HG02885 (cell line): ENCODE results near the gene LCN1.

ENCODE experiments used
- ATAC-seq: cut with Tn5 transposase; IDR thresholded peaks from one replicate; pipeline ENCODE4 v1.9.1; 2021; ENCODE audit warnings: mild to moderate bottlenecking; ENCODE audit not compliant: unreplicated experiment, poor library complexity

Gene LCN1

DNA sequence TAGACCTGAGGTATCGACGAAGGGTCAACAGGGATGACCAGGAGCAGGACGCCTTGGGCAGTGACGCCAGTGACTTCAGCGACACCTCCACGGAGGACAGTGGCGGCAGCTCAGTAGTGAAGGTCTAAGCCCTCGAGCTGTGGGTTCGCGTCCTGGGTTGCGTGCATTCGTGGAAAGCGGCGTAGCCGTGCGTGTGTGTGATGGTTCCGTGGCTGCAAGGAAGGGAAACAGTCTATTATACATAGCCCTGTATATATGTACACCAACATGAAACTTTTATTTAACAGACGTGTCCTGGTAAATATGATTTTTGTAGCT lies 33.3 kb upstream of the LCN1 start:
- no peak for ATAC-seq

DNA sequence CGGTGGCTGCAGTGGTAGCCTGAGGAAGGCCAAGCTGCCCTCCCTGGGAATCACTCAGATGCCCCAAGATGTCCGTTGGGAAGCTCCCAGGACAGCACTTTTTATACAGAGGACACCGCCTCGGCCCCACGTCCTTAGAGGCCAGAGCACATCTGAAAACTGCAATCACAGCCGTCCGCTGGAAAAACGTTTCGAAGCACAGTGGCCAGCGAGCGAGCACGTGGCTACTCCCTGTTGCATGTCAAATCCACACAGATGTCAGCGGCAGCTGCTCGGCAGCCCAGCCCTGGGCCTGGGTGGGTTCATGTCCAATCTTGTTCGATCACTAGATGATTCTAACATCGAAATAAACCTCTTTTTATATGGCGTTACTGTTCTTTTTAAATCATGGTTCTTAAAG lies 32.7 kb upstream of the LCN1 start:
- no peak for ATAC-seq

DNA sequence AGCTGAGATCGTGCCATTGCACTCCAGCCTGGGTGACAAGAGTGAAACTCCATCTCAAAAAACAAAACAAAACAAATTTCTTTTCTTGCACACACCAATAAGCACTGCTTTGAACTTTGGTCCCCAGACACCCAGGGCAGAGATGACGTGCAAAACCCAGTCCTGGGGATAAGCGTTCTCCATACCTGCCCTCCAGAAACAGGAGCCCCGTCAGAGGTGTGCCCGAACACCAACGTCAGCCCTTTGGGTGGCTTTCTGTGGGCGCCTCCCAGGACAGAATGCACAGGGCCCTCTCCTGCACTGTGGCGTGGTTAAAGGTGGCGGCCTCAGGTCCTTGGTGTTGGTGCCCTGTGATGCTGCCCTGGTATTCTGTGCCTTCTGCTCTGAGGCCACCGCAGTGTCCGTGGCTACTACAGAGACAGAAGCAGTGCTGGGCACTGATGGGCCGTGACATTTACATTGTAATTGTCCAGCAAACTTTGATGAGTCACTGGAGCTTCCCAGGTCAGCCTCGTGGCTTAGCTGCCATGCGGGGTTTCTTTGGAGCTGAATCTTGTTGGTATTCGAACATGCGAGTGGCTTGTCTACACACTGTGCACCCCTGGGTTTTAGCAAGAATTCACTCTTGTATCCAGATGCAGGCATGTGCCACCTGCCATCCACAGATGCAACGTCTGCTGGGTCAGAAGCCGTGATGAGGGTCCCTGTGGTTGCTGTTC lies 31.9 kb upstream of the LCN1 start:
- no peak for ATAC-seq

DNA sequence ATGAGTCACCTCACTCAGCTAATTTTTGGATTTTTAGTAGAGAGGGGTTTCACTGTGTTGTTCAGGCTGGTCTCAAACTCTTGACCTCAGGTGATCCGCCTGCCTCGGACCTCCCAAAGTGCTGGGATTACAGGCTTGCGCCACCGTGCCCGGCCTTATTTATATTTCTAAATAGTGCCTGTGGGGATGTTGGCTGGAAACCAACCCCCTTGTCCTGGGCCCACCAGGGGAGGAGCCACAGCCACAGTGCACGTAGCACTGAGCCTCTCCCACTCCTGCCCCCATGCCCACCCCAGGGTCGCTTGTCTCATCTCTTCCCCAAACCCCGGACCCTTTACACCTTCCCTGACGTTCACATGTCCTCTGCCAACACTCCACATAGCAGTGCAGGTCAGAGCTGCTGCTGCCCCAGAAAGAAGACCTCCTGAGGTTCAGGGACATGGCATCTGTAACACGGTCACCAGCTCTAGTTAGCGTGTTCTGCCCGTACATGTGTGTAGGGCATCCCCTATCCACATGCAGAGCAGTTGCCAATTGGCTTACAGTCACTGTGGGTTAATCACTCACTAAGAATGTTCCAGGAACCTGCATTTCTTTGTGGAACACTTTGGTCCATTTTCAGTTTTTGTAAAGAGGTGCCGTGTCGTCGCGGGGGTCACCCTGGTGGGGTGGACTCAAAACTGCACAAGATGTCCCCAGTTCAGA lies 30.9 kb upstream of the LCN1 start:
- ATAC-seq, result no peak

- no peak for ATAC-seq
Observed at GRCh38 chr9:135490980-135491464, 30.2 kb upstream of the LCN1 start.

DNA sequence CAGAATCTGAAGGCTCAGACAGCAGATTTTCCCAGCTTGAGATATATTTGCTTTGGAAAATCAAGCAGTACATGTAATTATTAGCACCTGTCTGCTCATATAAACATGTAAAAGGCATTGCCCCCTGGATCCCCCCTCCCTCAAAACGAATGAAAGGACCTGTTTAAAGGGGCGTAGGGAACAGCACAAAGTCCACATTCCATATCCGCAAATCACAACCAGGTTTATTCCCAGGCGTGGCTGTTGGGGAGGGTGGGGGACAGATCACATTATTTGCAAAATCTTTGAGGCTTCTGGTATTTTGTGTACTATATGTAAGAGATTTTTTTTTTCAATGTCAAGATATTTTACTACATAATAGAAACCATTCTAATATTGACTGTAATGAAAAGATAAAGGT lies 29.5 kb upstream of the LCN1 start:
- ATAC-seq, result no peak

- no peak for ATAC-seq
Observed at GRCh38 chr9:135492886-135493669, 28.2 kb upstream of the LCN1 start.

GRCh38 chr9:135494791-135495559 lies 26.3 kb upstream of the LCN1 start:
- ATAC-seq, result no peak

DNA sequence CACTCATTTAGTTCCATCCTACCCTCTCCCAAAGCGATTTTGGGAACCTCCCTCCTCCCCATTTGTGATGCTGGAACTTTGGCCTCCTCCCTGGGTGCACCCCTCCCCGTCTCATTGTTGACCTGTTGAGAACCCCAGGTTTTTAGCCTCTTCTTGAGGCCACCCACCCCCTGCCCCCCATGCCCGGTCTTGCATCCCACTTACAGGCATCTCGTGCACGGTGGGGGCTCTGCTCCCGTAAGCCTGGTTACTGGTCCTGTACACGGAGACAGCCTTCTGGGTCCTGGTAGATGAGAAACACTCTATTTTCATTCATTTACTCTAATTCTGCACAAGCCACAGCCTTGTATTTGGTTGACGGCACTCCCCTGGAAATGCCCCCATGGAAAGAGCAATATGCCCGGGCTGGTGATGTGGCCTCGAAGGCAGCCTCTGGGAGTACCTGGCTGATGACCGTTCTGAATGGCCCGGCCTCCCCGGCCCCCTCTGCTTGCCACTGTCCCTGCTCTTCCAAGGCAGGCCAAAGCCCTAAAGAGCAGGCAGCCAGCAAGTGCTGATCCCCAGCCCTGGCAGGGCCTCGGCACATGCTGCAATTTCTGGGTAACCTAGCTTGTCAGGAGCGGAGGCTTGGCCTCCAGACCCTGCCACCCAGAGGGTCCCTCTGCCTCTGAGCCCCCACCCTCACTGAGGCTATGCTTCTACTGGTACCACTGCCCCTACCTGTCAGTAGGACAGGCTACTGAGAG lies 22.7 kb upstream of the LCN1 start:
- no peak for ATAC-seq

DNA sequence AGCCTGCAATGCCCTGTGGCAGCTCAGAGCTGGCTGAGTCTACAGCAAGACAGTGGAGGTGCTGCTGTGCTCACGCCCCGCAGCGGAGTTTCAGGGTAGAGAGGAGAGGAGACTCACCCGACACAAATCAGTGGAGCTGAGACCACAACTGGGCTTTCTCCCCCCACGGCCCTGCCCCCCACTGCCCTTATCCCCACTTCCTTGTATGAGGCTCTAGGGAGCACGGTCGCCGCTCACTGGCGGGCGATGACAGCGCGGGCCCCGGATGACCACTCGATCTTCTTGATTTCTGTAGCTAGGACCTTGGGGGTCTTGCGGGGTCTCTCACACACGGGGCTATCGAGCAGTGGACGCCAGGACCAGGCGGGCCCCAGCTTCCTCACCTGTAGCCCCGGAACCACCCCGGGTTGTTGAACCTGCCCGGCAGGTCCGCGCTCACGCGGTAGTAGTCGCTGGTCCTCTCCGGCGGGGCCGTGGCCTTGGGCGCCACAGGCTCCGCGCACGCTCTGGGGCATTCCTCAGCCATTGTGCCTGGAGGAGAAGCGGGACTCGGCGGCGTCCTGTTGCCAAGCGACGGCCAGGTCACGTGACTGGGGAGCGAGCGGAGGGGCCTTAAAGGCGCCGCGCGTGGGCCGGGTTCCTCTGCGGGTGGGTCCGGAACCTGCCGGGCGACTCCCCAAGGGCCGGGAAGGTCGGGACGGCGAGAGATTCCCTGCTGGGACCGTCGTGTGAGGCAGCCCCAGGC lies 21.7 kb upstream of the LCN1 start:
- peak; percentile 59 for ATAC-seq

DNA sequence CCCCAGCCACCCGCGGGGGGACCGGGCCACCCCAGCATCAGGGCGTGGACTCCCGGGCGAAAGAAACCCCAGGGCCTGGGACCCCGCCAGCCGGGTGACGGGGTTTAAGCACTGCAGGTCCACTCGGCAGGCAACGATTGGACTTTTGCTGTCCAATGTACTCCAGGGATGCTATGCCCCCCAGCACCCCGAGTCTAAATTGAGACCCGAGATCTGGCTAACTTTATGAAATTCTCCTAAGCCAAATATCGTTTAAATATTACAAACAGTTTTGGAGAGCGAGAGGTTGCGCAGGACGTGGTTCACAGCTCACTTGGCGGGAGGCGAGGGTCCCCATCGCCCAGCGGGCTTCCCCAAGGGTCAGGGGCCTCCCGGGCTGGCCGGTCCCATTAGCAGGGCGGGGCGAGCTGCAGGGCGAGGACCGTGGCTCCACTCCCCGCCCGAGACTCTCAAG lies 21.1 kb upstream of the LCN1 start:
- ATAC-seq, result no peak

GRCh38 chr9:135500525-135501260 lies 20.5 kb upstream of the LCN1 start, which contains the start of gene MRPS2:
Gene MRPS2, plus strand, starts transcription at chr9:135500682. Its CDS starts 29 bp downstream, at chr9:135500711.
- peak; percentile 85 for ATAC-seq

- peak; percentile 51 for ATAC-seq
Observed at GRCh38 chr9:135501261-135502167, 19.7 kb upstream of the LCN1 start.

DNA sequence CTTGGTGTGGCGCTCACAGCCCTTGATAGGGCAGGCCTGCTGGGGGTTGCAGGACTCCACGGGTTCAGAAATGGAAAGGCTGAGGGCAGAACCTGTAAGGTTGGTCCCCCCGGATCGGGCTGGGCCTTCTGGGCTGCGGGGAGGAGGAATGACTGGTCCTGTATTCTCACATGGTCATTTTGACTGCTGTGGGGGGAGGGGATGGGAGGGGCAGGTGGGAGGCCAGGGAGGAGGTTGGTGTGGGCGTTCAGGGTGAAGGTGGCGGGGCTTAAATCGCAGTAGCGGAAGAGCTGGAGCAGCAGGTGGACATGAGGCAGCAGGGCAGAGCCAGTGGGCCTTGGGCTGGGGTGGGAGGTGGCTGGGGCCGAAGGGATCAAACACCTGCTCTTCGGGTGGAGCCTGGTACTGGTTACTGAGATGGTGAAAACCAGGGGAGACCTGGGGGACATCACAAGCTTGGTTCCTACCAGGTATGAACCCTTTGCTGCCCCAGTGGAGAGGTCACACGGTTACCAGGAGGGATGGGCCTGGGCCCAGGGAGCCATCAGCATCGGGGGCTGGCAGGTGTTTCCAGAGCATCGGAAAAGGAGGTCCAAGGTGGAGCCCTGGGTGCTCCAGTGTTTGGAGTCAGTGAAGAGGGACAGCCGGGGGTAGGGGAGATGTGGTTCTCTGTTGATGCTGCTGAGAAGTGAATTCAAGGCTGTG lies 18.9 kb upstream of the LCN1 start:
- ATAC-seq, result no peak

DNA sequence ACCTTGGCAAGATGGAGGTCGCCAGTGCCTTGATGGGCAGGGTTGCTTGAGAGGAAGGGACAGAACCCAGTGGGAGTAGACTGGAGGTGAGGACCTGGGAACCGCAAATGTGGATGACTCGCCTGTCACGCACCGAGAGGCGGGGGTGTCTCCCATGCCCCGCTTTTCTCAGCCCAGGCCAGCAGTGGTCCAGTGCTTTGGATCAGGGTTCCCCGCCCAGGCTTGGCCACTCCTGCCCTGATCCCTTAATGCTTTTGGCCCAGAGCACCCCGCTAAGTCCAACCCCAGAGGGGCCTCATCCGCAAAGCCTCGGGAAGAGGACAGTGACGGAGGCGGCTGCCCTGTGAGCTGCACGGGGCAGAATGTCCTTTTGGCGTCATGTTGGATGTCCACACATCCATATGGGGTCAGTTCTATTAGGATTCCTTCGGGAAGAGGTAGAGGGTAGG lies 18.3 kb upstream of the LCN1 start:
- no peak for ATAC-seq

DNA sequence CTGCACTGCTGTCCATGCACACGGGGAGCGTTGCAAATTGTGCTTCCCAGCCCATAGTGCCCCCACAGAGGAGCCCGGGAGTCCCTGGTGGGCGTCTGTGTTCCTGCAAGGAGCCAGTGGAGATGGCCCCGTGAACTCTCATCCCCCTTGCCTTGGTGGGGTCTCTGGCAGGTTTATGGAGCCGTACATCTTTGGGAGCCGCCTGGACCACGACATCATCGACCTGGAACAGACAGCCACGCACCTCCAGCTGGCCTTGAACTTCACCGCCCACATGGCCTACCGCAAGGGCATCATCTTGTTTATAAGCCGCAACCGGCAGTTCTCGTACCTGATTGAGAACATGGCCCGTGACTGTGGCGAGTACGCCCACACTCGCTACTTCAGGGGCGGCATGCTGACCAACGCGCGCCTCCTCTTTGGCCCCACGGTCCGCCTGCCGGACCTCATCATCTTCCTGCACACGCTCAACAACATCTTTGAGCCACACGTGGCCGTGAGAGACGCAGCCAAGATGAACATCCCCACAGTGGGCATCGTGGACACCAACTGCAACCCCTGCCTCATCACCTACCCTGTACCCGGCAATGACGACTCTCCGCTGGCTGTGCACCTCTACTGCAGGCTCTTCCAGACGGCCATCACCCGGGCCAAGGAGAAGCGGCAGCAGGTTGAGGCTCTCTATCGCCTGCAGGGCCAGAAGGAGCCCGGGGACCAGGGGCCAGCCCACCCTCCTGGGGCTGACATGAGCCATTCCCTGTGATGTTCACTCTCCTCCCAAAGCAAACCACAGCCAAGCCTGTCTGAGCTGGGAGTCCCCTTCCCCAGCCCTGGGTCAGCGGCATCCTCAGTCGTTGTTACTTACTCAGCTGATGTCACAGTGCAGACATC lies 17.6 kb upstream of the LCN1 start:
- no peak for ATAC-seq
